ENCODE results near the gene DNAJC5.
A peak's percentile ranks its signal among the peaks of the same experiment; 100 is the strongest.
"Not testable (repeated sequence)": the region's sequence is repeated elsewhere in the genome, so short reads cannot be mapped to it uniquely, and the experiment has no call there.

Gene DNAJC5

GRCh38 chr20:63969838-63970713 lies 75.2 kb downstream of the DNAJC5 start, which contains the start of gene ZNF512B:
Gene ZNF512B (minus strand): TSS chr20:63969930. CDS start chr20:63967950, 1,980 bp downstream.
- peak; percentile 72 for DNase-seq

GRCh38 chr20:63970714-63971431 lies 75.9 kb downstream of the DNAJC5 start:
- DNase-seq: no peak

- not testable (repeated sequence) for DNase-seq
Observed at GRCh38 chr20:63971960-63972311, 77.0 kb downstream of the DNAJC5 start.

GRCh38 chr20:63972312-63973159 lies 77.6 kb downstream of the DNAJC5 start:
- no peak for DNase-seq

- DNase-seq: no peak
Observed at GRCh38 chr20:63973160-63973479, 78.2 kb downstream of the DNAJC5 start.

GRCh38 chr20:63973636-63974401 lies 78.9 kb downstream of the DNAJC5 start:
- peak; percentile 72 for DNase-seq

- no peak for DNase-seq
Observed at GRCh38 chr20:63974402-63975200, 79.7 kb downstream of the DNAJC5 start.

GRCh38 chr20:63976511-63976910 lies 81.6 kb downstream of the DNAJC5 start:
- not testable (repeated sequence) for DNase-seq

GRCh38 chr20:63976980-63977738 lies 82.2 kb downstream of the DNAJC5 start:
- DNase-seq: no peak

- DNase-seq: peak; percentile 53
Observed at GRCh38 chr20:63977739-63978276, 82.9 kb downstream of the DNAJC5 start.

GRCh38 chr20:63978319-63979228 lies 83.6 kb downstream of the DNAJC5 start:
- no peak for DNase-seq

GRCh38 chr20:63979229-63979556 lies 84.3 kb downstream of the DNAJC5 start:
- DNase-seq: no peak

GRCh38 chr20:63979557-63980316 lies 84.8 kb downstream of the DNAJC5 start, which contains the start of gene SAMD10:
Gene SAMD10 (minus strand): TSS chr20:63979642. CDS start chr20:63979467, 175 bp downstream.
- DNase-seq: peak; percentile 51

GRCh38 chr20:63980317-63980805 lies 85.4 kb downstream of the DNAJC5 start:
- DNase-seq: no peak

- DNase-seq: peak; percentile 94
Observed at GRCh38 chr20:63980806-63981728, 86.1 kb downstream of the DNAJC5 start, which contains the start of gene PRPF6. Gene PRPF6 (plus strand): TSS chr20:63981132. CDS start chr20:63981246, 114 bp downstream.

GRCh38 chr20:63982937-63983336 lies 88.0 kb downstream of the DNAJC5 start:
- no peak for DNase-seq
